SJCRH30 (cell line): ENCODE results near the gene DESI1. TPM values are rescaled to one million over a fixed set of nuclear protein-coding genes. Genes with fewer than 3 reads are reported as not detected.
"Not testable (repeated sequence)": the region's sequence is repeated elsewhere in the genome, so short reads cannot be mapped to it uniquely, and the experiment has no call there.

Experiments used
- DNase-seq, 2 experiments: peaks; one replicate each; pipeline ENCODE4 v3.0.0-alpha.2; 2015 to 2020
- H3K27ac ChIP-seq: fragments of 250-450 bp; sonication (Bioruptor Pico); 2 replicates; pipeline ENCODE4 v1.5.1; 2020; ENCODE audit warnings: mild to moderate bottlenecking, moderate library complexity
- H3K27me3 ChIP-seq: fragments of 250-450 bp; sonication (Bioruptor Pico); 2 replicates; pipeline ENCODE4 v1.5.1; 2020; ENCODE audit warnings: mild to moderate bottlenecking, moderate library complexity
- H3K36me3 ChIP-seq: fragments of 250-450 bp; sonication (Bioruptor Pico); 2 replicates; pipeline ENCODE4 v1.5.1; 2020; ENCODE audit warnings: mild to moderate bottlenecking, moderate library complexity
- H3K4me1 ChIP-seq: fragments of 250-450 bp; sonication (Bioruptor Pico); 2 replicates; pipeline ENCODE4 v1.5.1; 2020; ENCODE audit warnings: mild to moderate bottlenecking, moderate library complexity
- H3K4me3 ChIP-seq: fragments of 250-450 bp; sonication (Bioruptor Pico); 2 replicates; pipeline ENCODE4 v1.5.1; 2020; ENCODE audit warnings: mild to moderate bottlenecking, moderate library complexity
- H3K9me3 ChIP-seq: fragments of 250-450 bp; sonication (Bioruptor Pico); replicated peaks from 2 replicates; pipeline ENCODE4 v1.5.1; 2020; ENCODE audit warnings: mild to moderate bottlenecking, moderate library complexity
- total RNA-seq: library from RNA; depleted of rRNA; stranded (reverse); fragments of >200 nt; shearing (Covaris generic); gene quantifications from 2 replicates; pipeline ENCODE4 v1.2.3, GENCODE V29; 2014

The DESI1 gene
- total RNA-seq, 1 experiment from 2014 or later = 22.1 TPM

DNA sequence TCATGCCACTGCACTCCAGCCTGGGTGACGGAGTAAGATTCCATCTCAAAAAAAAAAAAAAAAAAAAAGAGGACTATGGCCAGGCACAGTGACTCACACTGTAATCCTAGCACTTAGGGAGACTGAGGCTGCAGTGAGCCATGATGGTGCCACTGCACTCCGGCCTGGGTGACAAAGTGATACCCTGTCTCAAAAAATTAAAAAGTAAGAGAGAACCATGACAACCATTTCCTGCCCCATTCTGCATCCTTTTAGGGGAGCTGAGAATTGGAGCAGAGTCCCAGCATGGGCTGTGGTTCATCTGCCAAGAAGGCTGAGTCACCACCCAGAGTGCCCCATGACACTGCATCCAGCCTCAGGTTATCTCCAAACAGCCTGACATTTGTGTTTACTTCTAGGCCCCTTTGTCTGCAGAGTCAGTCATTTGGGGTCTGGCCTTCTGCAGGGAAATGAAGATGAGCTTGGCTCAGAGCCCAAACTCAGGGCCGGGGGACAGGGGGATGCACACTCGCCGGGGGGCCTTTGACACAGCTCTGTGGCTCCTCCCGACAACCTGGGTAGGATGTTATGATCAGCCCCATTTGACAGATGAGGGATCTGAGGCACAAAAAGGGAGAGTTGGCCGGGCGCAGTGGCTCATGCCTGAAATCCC is 55.3 kb downstream of the DESI1 start:
- no peaks in the 10 kb centered on the region for H3K27me3 ChIP-seq
- peak; percentile 66 to 73 for DNase-seq
- peak overlapping the region; percentile 7; the same call in 1 of the 2 replicates for H3K27ac ChIP-seq
- peaks cover 32% of the 10 kb centered on the region for H3K4me1 ChIP-seq
- H3K9me3 ChIP-seq = no peaks in the 10 kb centered on the region
- no peak overlapping the region for H3K4me3 ChIP-seq
- peaks cover 2% of the 10 kb centered on the region; the same call in 1 of the 2 replicates for H3K36me3 ChIP-seq

DNA sequence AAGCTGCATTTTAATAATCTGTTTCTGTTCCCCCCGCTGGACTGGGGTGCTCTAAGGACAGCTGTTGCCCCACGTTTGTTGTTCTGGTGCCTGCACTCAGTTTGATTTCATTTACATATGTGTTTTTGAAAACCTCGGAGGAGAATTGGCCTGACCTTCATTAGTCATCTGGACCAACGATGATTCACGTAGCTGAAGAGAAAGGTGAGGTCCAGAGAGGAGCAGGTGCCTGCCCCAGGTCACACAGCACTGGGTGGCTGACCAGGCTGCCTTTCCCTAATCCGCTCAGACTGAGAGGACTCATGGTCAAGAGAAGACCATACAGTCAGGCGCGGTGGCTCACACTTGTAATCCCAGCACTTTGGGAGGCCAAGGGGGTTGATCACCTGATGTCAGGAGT is 56.3 kb downstream of the DESI1 start:
- Histone ChIP-seq H3K27ac (no peak overlapping the region), H3K36me3 (peaks cover 2% of the 10 kb centered on the region; the same call in 1 of the 2 replicates), H3K9me3 (no peaks in the 10 kb centered on the region), H3K27me3 (no peaks in the 10 kb centered on the region), H3K4me3 (no peak overlapping the region), H3K4me1 (peaks cover 39% of the 10 kb centered on the region)
- no peak for DNase-seq

DNA sequence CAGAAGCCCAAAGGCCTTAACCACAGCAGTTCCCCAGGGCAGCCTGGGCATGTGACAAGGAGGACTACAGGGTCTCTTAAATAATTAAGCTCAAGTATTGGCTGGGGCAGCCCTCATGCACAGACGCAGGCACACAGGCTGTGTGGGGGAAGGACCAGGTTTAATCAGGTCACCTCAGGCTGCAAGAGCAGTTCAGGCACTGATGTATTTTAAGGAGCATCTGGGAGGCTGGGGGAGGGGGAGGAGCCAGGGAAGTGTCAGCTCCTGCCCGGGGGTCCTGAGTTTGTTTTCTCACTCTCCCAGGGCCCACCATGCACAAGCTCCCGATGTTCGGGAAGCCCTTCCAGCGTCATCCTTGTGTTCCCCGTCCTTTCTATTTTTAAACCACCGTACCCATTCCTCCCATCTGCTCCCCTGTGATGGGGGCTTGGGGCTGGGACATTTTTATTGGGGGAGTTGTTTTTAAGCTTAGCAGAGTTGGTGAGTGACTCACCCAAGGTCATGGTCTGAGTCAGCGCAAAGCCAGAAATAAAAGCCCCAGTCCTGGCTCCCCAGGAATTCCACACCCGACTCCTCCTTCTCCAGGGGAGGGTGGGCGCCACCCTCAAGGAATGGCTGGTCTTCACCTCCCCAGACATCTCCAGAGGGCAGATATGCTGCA is 57.7 kb downstream of the DESI1 start:
- peaks cover 2% of the 10 kb centered on the region; the same call in 1 of the 2 replicates for H3K36me3 ChIP-seq
- DNase-seq = peak; percentile 42 to 52
- H3K27me3 ChIP-seq = no peaks in the 10 kb centered on the region
- H3K4me1 ChIP-seq = peaks cover 43% of the 10 kb centered on the region
- no peak overlapping the region for H3K4me3 ChIP-seq
- no peak overlapping the region for H3K27ac ChIP-seq
- H3K9me3 ChIP-seq = no peaks in the 10 kb centered on the region

DNA sequence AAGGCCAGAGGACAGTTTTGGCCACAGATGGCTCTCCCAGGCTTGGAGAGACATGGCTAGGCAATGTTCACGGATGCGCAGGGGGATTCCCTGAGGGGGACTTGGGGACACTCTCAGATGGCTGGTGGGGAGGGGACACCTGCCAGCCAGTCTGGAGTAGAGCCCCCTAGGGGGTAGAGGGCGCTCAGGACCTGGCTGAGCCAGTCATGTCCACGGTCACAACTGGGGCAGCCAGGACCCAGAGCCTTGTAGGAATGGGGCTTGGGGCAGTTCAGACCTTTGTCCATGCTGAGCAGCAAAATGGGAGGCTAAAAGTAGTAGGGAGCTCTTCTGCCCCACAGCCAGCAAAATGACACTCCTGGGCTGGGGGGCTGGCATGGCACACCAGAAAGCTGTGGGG is 58.4 kb downstream of the DESI1 start:
- Histone ChIP-seq H3K27ac (no peak overlapping the region), H3K36me3 (peaks cover 2% of the 10 kb centered on the region; the same call in 1 of the 2 replicates), H3K4me1 (peaks cover 49% of the 10 kb centered on the region), H3K4me3 (no peak overlapping the region), H3K27me3 (no peaks in the 10 kb centered on the region), H3K9me3 (no peaks in the 10 kb centered on the region)
- DNase-seq = no peak

DNA sequence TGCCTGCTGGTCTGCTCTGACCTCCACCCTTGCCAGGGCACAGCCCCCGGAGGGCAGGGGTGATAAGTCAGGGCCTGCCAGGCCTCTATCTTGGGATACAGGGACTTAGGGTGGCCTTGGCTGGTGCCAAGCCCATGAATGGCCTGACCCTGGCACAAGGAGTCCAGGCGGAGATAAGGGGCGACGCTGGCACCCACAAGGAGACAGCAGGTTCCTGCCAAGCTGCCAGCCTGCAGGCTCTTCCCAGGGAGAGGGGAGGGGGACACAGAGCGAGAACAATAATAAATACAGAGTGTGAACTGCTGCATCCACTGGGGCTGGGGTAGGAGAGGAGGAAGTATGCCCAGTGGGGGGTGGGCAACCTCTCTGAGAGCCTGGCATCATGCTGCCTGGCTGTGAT is 59.1 kb downstream of the DESI1 start:
- no peak for DNase-seq
- peak overlapping the region; percentile 64 for H3K27ac ChIP-seq
- peak overlapping the region; percentile 60 for H3K4me3 ChIP-seq
- peaks cover 54% of the 10 kb centered on the region for H3K4me1 ChIP-seq
- peaks cover 2% of the 10 kb centered on the region; the same call in 1 of the 2 replicates for H3K36me3 ChIP-seq
- no peaks in the 10 kb centered on the region for H3K27me3 ChIP-seq
- no peaks in the 10 kb centered on the region for H3K9me3 ChIP-seq

DNA sequence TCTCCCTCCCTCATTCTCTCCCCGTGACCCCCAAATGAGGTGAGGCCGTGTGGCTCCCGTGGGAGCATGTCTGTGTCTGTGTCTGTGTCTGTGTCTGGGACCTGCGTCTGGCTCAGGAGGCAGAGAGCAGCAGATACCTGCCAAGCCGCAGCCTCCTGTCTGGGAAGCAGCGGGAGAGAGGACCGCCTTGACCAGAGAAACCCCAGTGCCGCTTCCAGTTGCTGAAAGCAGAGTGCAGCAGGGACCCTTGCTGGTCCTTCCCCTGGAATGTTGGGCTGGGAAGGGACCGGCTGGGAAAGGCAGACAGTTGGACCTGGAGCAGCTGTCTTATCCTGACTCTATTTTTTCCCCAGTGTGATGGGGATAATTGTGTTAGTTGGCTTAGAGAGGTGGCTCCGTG is 59.5 kb downstream of the DESI1 start:
- Histone ChIP-seq H3K4me1 (peaks cover 56% of the 10 kb centered on the region), H3K36me3 (peaks cover 2% of the 10 kb centered on the region; the same call in 1 of the 2 replicates), H3K27ac (peak overlapping the region; percentile 64), H3K27me3 (no peaks in the 10 kb centered on the region), H3K9me3 (no peaks in the 10 kb centered on the region), H3K4me3 (peak overlapping the region; percentile 60)
- DNase-seq = peak; percentile 44 to 59

DNA sequence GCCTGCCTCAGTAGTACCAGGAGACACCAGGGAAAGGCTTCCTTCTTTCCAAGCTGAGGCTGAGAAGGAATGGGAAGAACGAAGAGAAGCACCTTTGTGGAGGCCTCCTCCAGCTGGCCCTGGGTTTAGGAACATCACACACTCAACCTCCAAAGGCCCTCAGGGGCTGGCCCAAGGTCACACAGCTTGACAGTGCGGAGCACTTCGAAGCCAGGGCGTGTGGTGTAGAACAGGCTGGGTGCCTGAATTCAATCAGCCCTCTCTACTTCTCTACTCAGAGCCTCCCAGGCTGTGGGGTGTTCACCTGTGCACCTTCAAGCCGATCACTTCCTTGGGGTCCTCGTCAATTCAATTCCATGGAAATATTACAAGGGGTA is 60.8 kb downstream of the DESI1 start:
- peak overlapping the region; percentile 60 for H3K4me3 ChIP-seq

DNA sequence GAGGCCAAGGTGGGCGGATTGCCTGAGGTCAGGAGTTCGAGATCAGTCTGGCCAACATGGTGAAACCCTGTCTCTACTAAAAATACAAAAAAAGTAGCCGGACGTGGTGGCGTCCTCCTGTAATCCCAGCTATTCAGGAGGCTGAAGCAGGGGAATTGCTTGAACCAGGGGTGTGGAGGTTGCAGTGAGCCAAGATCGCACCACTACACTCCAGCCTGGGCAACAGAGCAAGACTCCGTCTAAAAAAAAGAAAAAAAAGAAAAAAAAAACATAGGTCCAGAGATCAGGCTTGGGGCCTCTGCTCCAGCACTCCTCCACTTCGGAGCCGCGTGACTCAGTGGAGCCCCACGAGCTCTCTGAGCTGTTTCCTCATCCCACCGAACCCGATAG is 62.6 kb downstream of the DESI1 start:
- not testable (repeated sequence) for H3K9me3 ChIP-seq, H3K36me3 ChIP-seq, H3K4me3 ChIP-seq, H3K27me3 ChIP-seq, DNase-seq
- H3K27ac ChIP-seq = peak overlapping the region; percentile 84; the same call in 1 of the 2 replicates
- H3K4me1 ChIP-seq = peaks cover 44% of the 10 kb centered on the region

More for the DNA sequence above, 60.8 kb downstream of the DESI1 start:
- DNase-seq = peak; percentile 41 to 59
- H3K27me3 ChIP-seq = no peaks in the 10 kb centered on the region
- peak overlapping the region; percentile 64 for H3K27ac ChIP-seq
- no peaks in the 10 kb centered on the region for H3K9me3 ChIP-seq
- peaks cover 49% of the 10 kb centered on the region for H3K4me1 ChIP-seq
- peaks cover 2% of the 10 kb centered on the region; the same call in 1 of the 2 replicates for H3K36me3 ChIP-seq

DNA sequence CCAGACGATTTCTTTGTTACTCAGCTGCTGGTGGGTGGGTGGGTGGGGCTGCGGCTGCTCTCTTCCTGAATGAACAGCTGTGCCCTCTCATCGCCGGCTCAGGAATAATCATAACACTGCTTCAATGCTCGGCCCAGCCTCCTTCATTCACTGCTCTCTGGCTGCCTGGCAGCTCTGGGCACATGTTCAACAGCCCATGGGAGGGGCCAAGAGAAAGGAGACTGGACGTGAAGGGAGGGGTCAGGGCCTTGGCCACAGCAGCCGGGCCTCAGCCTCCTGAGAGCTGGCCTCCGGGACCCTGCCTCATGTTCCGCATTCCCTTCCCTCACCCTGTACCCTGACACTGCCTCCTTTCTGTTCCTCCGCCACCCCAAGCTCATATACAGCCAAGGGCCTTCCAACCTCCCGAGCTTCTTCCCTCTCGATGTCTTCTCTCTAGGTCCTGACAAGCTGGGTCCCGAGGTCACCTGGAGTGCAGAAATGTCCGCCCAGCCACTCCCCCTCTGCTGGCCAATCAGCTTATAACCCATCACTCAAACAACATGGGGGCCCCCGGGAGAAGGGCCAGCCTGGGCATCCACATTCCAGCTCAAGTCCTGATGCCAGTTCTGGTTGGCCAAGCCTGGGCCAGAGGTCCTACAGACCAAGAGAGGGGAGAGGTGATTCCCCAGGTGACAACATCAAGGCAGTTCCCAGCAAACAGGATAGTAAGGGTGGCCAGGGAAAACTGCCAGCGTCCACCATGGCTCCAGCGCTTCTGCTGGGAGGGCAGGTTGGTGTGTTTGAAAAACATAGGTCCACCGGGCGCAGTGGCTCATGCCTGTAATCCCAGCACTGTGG is 63.2 kb downstream of the DESI1 start:
- DNase-seq = peak; percentile 89 to 92
- Histone ChIP-seq H3K27me3 (no peaks in the 10 kb centered on the region), H3K36me3 (no peaks in the 10 kb centered on the region), H3K4me1 (peaks cover 41% of the 10 kb centered on the region), H3K9me3 (no peaks in the 10 kb centered on the region), H3K27ac (peak overlapping the region; percentile 84), H3K4me3 (peak overlapping the region; percentile 42)

DNA sequence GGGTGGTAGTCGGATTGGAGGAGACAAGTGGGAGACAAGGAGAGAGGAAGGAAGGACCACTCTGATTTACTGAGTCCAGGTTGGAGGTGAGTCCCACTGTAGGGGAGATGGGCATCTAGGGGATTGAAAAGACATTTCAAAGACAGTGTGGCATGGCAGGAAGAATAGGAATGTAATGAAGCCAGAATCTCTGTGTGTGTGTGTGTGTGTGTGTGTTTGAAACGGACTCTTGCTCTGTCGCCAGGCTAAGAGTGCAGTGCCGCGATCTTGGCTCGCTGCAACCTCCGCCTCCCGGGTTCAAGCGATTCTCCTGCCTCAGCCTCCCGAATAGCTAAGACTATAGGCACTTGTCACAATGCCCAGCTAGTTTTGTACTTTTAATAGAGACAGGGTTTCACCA is 64.3 kb downstream of the DESI1 start:
- Histone ChIP-seq H3K36me3 (no peaks in the 10 kb centered on the region), H3K9me3 (no peaks in the 10 kb centered on the region), H3K27ac (peak overlapping the region; percentile 84), H3K4me3 (no peak overlapping the region), H3K4me1 (peaks cover 34% of the 10 kb centered on the region), H3K27me3 (no peaks in the 10 kb centered on the region)
- no peak for DNase-seq

DNA sequence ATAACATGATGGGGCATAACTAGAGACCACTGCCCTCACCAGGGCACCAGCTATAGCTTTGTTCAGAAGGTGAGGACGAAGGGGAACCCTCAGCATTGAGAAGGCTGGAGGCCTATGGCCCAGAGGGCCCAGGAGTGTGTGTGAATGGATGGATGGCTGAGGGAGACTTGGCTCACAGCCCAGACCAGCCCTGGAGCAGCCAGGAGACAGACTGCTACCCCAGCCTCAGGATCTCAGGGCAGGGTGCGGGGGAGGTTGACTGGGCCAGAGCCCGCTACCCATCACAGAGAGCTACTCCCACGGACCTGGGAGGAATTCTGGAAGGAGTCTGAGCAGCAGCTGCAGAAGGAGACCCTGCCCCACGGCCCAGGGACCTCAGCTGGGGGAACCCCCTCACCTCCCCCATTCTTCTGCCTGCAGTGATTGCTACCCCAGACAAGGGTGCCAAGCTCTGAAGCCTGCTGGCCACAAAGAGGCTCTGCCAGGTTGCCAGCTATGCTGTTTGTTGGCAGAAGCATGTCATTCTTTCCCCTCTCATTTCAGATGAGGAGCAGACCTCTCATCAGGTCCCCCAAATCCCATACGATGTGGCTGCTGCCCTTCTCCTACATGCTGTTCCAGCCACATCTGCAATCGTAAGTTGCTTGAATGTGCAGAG is 65.4 kb downstream of the DESI1 start:
- DNase-seq = peak; percentile 19 to 40
- H3K4me1 ChIP-seq = peaks cover 36% of the 10 kb centered on the region
- H3K36me3 ChIP-seq = no peaks in the 10 kb centered on the region
- H3K27me3 ChIP-seq = no peaks in the 10 kb centered on the region
- H3K27ac ChIP-seq = no peak overlapping the region
- H3K9me3 ChIP-seq = no peaks in the 10 kb centered on the region
- no peak overlapping the region for H3K4me3 ChIP-seq

DNA sequence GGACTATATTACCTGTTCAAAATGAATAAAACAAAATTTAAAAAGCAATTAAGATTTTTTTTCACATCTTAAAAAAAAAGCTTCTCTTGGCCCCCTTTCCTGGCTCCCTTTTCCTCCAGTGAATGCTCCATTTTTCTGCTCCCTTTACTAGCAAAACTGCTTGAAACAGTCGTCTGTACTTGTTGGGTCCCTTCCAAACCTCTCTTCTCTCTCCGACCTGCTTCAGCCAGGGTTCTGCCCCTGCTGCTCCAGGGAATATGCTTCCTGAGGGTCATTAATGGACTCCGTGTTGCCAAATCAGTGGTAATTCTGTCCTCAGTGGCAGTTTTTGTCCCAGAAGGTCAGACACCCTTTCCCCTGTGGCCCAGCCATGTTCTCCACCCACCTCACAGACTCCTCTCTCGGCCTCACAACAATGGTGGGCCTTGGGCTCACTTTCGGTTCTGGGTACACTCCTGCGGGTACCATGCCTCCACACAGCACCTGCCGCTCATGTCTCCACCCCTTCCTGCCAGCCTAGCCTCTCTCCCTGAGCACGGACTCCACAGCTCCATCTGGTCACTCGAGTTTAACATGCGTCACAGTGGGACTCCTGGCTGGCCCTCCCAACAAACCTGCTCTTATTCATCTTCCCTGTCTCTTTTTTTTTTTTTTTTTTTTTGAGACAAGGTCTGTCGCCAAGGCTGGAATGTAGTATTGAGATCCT is 68.8 kb downstream of the DESI1 start:
- no peak overlapping the region for H3K27ac ChIP-seq
- H3K9me3 ChIP-seq = no peaks in the 10 kb centered on the region
- no peaks in the 10 kb centered on the region for H3K36me3 ChIP-seq
- peaks cover 20% of the 10 kb centered on the region for H3K4me1 ChIP-seq
- peak; percentile 30 to 45 for DNase-seq
- no peaks in the 10 kb centered on the region for H3K27me3 ChIP-seq
- no peak overlapping the region for H3K4me3 ChIP-seq

DNA sequence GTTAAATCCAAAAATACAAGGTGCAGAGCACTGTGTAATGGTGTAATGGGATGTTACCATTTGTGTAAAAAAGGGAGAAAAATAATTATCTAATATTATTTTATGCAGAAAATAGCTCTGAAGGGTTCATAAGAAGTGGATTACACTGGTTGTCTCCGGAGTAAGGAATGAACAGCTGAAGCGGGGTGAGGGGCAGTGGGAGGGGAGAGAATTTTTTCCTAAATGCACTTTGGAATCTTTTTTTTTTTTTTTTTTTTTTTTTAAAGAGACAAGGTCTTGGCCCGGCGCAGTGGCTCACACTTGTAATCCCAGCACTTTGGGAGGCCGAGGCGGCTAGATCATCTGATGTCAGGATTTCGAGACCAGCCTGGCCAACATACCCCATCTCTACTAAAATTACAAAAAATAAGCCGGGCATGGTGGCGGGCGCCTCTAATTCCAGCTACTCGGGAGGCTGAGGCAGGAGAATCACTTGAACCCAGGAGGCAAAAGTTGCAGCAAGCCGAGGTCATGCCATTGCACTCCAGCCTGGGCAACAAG is 69.8 kb downstream of the DESI1 start:
- no peaks in the 10 kb centered on the region for H3K27me3 ChIP-seq
- DNase-seq = peak; percentile 55 to 63
- H3K4me3 ChIP-seq = no peak overlapping the region
- no peaks in the 10 kb centered on the region for H3K36me3 ChIP-seq
- H3K27ac ChIP-seq = peak overlapping the region; percentile 28; the same call in 1 of the 2 replicates
- no peaks in the 10 kb centered on the region for H3K9me3 ChIP-seq
- H3K4me1 ChIP-seq = peaks cover 15% of the 10 kb centered on the region

DNA sequence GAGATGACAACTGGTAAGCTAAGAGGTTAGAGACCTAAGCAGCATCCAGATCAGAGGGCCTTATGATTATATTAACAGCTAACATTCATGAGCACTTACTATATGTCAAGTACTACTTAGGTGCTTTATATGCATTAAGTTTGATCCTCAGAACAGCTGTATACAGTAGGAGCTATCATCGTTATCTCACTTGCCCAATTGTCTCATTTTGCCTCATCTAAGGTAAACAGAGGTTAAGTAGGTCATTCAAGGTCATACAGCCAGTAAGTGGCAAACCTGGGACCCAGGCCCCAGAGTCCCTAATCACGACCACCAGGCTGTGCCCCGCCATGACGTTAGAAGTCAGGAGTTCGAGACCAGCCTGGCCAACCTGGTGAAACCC is 72.0 kb downstream of the DESI1 start:
- Histone ChIP-seq H3K9me3 (no peaks in the 10 kb centered on the region), H3K27me3 (no peaks in the 10 kb centered on the region), H3K36me3 (no peaks in the 10 kb centered on the region), H3K4me1 (peaks cover 18% of the 10 kb centered on the region), H3K27ac (no peak overlapping the region), H3K4me3 (no peak overlapping the region)
- no peak for DNase-seq
